NCI-H146 treated with DMSO at 0.1 percent for 48 hours (cell line): ENCODE data around the gene NRN1L.

Experiments
- DNase-seq: peaks from one replicate; lab custom pipeline; 2025; ENCODE audit not compliant: unreplicated experiment; lab: John Stamatoyannopoulos, UW

NRN1L gene

DNA sequence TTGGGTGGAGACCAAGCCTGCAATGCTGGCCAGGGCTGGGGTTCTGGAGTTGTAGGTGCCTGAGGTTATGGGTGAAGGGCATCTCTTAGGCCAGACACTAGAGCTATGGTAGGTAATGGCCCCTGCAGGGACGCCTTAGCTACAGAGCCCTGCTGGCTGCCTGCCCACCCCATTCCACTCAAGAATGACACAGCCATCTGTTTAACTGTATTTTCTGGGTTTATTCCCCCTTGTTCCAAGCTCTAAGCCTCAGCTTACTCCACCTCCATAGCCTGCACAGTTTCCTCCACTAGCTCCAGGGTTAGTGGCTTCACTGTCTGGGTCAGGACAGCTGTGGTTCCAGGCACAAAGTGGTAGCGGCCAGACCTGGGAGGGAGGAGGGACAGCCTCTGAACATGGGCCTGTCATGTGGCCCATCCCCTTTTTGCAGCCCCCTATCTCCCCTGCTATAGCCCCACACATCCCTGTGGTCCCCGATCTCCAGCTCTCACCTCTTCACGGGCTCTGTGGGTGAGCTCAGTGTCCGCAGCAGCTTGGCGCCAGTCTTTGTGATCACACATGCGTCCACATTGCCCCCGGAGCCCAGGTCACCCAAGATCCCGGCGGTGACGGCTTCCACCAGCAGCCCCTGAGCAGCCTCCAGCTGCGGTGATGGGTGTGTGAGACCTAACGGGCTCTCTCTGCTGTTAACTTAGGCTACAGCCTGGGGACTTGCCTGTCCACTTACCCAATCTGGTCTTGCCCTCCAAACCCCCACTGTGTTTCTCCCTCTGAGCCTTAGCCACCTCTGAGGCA, 49.8 kb downstream of the NRN1L start:
- DNase-seq: no peak

DNA sequence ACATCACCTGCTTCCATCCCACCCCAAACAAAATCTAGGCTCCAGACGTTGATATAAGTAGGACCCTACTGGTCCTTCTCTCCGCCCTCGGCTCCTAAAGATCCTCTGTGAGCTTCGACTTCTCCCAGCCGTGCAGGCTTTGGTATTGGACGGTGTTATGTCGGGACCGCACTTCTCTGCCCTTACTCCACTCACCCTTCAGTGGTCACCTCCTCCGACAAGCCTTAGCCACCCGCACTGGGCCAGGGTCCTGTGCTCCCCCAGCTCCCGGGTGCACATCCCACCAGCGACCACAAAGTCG, 50.4 kb downstream of the NRN1L start:
- DNase-seq: no peak

DNA sequence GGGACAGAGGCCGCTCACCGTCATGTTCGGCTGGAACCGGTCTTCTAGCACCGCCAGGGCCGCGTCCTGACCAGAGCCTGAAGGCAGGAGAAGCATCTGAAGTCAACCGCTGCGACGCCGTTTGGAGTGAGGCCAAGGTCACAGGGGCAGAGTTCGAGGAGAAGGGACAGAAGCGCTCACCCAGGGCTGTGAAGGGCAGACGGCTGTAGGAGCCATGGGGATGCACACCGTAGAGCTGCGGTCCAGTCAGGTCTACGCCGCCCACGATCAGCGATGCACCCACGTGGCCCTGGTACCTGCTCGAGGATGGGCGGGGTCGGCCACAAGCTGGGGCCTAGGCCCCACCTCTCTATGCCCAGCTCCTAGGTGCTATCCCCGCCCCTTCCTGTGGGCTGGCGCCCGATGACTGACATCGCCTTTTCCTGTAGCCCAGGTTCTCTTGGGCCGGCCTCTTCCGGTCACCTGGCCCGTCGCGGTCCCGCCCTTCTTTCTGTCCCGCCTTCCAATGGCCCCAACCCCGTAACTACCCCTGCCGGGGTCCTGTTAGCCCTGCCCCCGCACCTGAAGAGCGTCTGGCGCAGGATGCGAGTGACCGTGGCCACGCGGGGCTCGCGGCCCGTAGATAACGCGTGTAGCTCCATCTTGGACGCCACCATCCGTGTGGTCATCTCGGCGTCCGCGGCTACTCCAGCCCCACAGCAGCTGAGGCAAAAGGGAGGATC, 50.9 kb downstream of the NRN1L start:
- DNase-seq: peak; percentile 91
